Central memory CD8-positive, alpha-beta T cell (primary cell): ENCODE measurements around the gene RASGRF2.
"Not testable (repeated sequence)": the region's sequence is repeated elsewhere in the genome, so short reads cannot be mapped to it uniquely, and the experiment has no call there.

Experiments used
- ATAC-seq: fragments of 150-1000 bp; cut with Tn5 transposase; replicated peaks from 2 replicates; pipeline ENCODE4 v1.10.0; 2022; ENCODE audit warnings: mild to moderate bottlenecking, moderate FRiP score, moderate number of reproducible peaks; ENCODE audit not compliant: poor library complexity, severe bottlenecking; ENCODE audit errors: extremely low read depth
- DNase-seq, 2 donors: peaks; one replicate each; pipeline ENCODE4 v3.0.0; 2021; ENCODE audit warnings: low spot score in 2 of 2
- H3K27ac Mint-ChIP-seq: one replicate; pipeline ENCODE4 v1.8.0; 2022; ENCODE audit warnings: low read depth, mild to moderate bottlenecking, moderate library complexity, mixed read lengths
- H3K27me3 Mint-ChIP-seq: one replicate; pipeline ENCODE4 v1.8.0; 2022; ENCODE audit warnings: mixed read lengths
- H3K36me3 Mint-ChIP-seq: one replicate; pipeline ENCODE4 v1.8.0; 2022; ENCODE audit warnings: mild to moderate bottlenecking, moderate library complexity, mixed read lengths; ENCODE audit not compliant: insufficient read depth
- H3K4me1 Mint-ChIP-seq: one replicate; pipeline ENCODE4 v1.8.0; 2022; ENCODE audit warnings: mixed read lengths
- H3K4me3 Mint-ChIP-seq: one replicate; pipeline ENCODE4 v1.8.0; 2022; ENCODE audit warnings: mild to moderate bottlenecking, moderate library complexity, mixed read lengths
- H3K9me3 Mint-ChIP-seq: one replicate; pipeline ENCODE4 v1.8.0; 2022; ENCODE audit warnings: mixed read lengths

RASGRF2 gene

DNA sequence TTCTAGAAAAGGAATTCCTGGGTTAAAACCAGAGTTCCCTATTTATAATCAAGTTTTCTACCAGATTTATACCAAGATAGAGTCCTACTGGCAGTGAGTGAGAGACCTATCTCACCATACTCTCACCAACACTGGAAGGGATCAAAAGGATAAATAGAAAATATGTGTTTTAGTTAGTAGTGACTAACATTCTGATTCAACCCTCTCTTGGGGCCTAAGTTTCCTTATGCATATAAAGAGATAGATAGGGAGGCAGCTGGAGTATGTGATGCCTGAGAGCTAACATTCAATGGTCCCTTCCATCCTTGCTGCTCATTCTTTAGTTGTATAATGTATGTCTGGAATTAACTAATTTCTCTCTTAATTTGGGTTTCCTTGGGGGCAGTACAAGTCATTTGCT lies 304.9 kb downstream of the RASGRF2 start:
- Mint-ChIP-seq H3K4me3 (no peak overlapping the region), H3K27me3 (no peaks in the 10 kb centered on the region), H3K4me1 (peaks cover 6% of the 10 kb centered on the region), H3K9me3 (peaks cover 10% of the 10 kb centered on the region), H3K27ac (no peak overlapping the region), H3K36me3 (no peaks in the 10 kb centered on the region)
- no peak for DNase-seq
- ATAC-seq: no peak

DNA sequence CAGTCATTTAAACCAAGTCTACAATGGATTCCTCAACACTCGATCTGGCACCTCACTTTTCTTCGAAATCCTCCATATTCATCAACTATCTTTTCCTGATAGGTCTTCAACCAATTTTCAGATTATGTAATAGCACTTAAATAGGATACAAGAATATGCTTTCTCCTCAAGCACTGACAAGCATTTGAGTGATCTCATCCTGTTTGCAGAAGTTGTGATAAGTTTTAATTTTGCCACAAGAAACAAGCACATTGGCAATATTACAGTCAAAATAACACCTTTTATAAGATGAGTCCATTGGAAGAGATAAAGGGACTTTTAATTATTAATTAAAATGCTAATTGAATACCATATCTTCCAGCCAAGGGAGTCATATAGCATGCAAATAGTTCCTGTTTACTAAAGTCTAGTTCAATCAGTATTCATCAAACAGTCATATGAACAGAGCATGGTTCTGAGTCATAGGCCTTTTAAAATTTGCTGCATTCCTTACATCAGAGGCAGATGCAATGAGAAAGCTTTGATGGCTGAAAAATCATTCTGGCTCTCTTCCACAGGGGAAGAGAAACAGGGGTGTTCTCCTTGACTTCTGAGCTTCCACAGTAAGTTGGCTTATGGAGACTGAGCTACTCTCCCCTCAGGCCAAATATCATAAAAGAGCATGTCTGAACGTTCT lies 308.5 kb downstream of the RASGRF2 start:
- peaks cover 4% of the 10 kb centered on the region for H3K36me3 Mint-ChIP-seq
- peaks cover 13% of the 10 kb centered on the region for H3K4me1 Mint-ChIP-seq
- peaks cover 14% of the 10 kb centered on the region for H3K9me3 Mint-ChIP-seq
- ATAC-seq (no peak), DNase-seq (no peak)
- no peak overlapping the region for H3K27ac Mint-ChIP-seq
- no peak overlapping the region for H3K4me3 Mint-ChIP-seq
- H3K27me3 Mint-ChIP-seq: no peaks in the 10 kb centered on the region

GRCh38 chr5:81269751-81270393 lies 309.7 kb downstream of the RASGRF2 start:
- Mint-ChIP-seq H3K4me1 (peaks cover 19% of the 10 kb centered on the region), H3K27ac (no peak overlapping the region), H3K4me3 (no peak overlapping the region), H3K36me3 (peaks cover 4% of the 10 kb centered on the region), H3K27me3 (no peaks in the 10 kb centered on the region), H3K9me3 (peaks cover 22% of the 10 kb centered on the region)
- ATAC-seq (no peak), DNase-seq (no peak)

DNA sequence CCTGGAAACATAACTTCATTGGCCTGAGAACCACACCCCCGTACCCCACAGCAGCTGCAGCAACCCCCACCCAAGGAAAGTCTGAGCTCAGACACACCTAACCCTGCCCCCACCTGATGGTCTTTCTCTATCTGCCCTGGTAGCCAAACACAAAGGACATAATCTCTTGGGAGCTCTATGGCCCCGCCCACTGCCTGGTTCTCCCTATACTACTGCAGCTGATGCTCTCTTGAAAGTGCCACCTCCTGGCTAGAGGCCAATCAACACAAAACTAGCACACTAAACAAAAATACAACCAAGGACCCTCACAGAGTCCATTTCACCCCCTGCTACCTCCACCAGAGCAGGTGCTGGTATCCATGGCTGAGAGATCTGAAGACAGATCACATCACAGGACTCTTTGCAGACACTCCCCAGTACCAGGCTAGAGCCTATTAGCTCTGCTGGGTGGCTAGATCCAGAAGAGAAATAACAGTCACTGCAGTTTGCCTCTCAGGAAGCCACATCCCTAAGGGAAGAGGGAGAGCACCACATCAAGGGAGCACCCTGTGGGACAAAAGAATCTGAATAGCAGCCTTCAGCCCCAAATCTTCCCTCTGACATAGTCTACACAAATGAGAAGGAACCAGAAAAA lies 310.3 kb downstream of the RASGRF2 start:
- ATAC-seq, H3K4me3 Mint-ChIP-seq, H3K36me3 Mint-ChIP-seq, H3K27ac Mint-ChIP-seq, H3K27me3 Mint-ChIP-seq, DNase-seq: not testable (repeated sequence)
- H3K9me3 Mint-ChIP-seq: peaks cover 25% of the 10 kb centered on the region
- peaks cover 25% of the 10 kb centered on the region for H3K4me1 Mint-ChIP-seq
